Smooth muscle cell (in vitro differentiated cells): ENCODE results near the gene PPP1R17. TPM values are rescaled to one million over a fixed set of nuclear protein-coding genes. Genes with fewer than 3 reads are reported as not detected.

Experiments
- DNase-seq: peaks from one replicate; lab custom pipeline; 2025; ENCODE audit not compliant: unreplicated experiment; lab: John Stamatoyannopoulos, UW
- H2AFZ ChIP-seq: fragments of 200-600 bp; sonication (generic); 2 replicates; pipeline ENCODE4 v1.6.0; 2016; ENCODE audit warnings: antibody characterized with exemption, low read depth, mild to moderate bottlenecking
- H3F3A ChIP-seq: fragments of 200-600 bp; sonication (generic); 2 replicates; pipeline ENCODE4 v1.6.0; 2017; ENCODE audit warnings: antibody characterized with exemption, low read depth
- H3K27ac ChIP-seq: fragments of 200-600 bp; sonication (generic); 2 replicates; pipeline ENCODE4 v1.5.1; 2016; ENCODE audit warnings: low read depth, mild to moderate bottlenecking
- H3K27me3 ChIP-seq: fragments of 200-600 bp; sonication (generic); 2 replicates; pipeline ENCODE4 v1.6.1; 2016; ENCODE audit warnings: low read depth, mild to moderate bottlenecking
- H3K36me3 ChIP-seq: fragments of 200-600 bp; sonication (generic); 2 replicates; pipeline ENCODE4 v1.5.1; 2016; ENCODE audit warnings: low read depth
- H3K4me1 ChIP-seq: fragments of 200-600 bp; sonication (generic); 2 replicates; pipeline ENCODE4 v1.5.1; 2016; ENCODE audit warnings: low read depth
- H3K4me2 ChIP-seq: fragments of 200-600 bp; sonication (generic); 2 replicates; pipeline ENCODE4 v1.6.0; 2016; ENCODE audit warnings: mild to moderate bottlenecking
- H3K4me3 ChIP-seq: fragments of 200-600 bp; sonication (generic); 2 replicates; pipeline ENCODE4 v1.5.1; 2016; ENCODE audit warnings: mild to moderate bottlenecking
- H3K79me2 ChIP-seq: fragments of 200-600 bp; sonication (generic); 2 replicates; pipeline ENCODE4 v1.6.0; 2016; ENCODE audit warnings: low read depth, mild to moderate bottlenecking
- H3K9ac ChIP-seq: fragments of 200-600 bp; sonication (generic); 2 replicates; pipeline ENCODE4 v1.6.0; 2016; ENCODE audit warnings: low read depth
- H3K9me3 ChIP-seq: fragments of 200-600 bp; sonication (generic); replicated peaks from 2 replicates; pipeline ENCODE4 v1.5.1; 2016; ENCODE audit warnings: low read depth
- H4K20me1 ChIP-seq: fragments of 200-600 bp; sonication (generic); 2 replicates; pipeline ENCODE4 v1.6.0; 2016; ENCODE audit warnings: low read depth
- CTCF ChIP-seq: fragments of 200-600 bp; sonication (generic); IDR thresholded peaks from 2 replicates; pipeline ENCODE4 v1.5.1; 2017; ENCODE audit warnings: borderline replicate concordance, mild to moderate bottlenecking, antibody characterized with exemption; ENCODE audit not compliant: insufficient read depth, poor library complexity, severe bottlenecking
- WGBS: methylation state at CpG from one replicate; pipeline ENCODE4 v1.1.7; 2016; ENCODE audit warnings: low lambda C conversion rate; 5-methylcytosine and 5-hydroxymethylcytosine counted together
- polyA plus RNA-seq: library from polyadenylated mRNA; unstranded; fragments of >200 nt; fragmentation: Nextera tagmentation; extraction: Ambion mirVana; gene quantifications from 2 replicates; pipeline ENCODE4 v1.2.1, GENCODE V29; 2016
- total RNA-seq: library from RNA; depleted of rRNA; stranded (reverse); fragments of >200 nt; gene quantifications from 2 replicates; pipeline ENCODE4 v1.2.3, GENCODE V29; 2014

The PPP1R17 gene
- total and polyA plus RNA-seq, 2 experiments from 2014 or later, result not detected

DNA sequence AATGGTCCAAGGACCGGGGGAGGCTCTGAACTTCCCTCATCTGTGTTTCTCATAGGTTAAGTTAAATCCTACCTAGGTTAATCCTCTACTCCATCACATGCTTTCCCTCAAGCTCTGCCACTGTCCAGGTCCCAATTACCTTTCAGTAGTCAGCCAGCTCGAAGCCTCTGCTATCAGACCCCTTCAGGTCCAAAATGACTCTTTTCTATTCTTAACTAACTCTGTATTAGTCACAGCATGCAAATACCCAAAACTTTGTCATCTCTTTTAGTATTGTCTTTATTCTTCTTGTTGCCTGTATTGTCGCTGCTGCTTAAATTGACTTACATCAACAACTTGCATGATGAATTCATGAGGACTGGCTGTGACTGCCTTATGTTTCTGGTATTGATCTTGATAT is 15.3 kb downstream of the PPP1R17 start:
- H3K9ac ChIP-seq, result no peak overlapping the region
- H3F3A ChIP-seq, result no peaks in the 10 kb centered on the region
- no peak overlapping the region for H2AFZ ChIP-seq
- H3K4me1 ChIP-seq, result no peaks in the 10 kb centered on the region
- H3K36me3 ChIP-seq, result no peaks in the 10 kb centered on the region
- no peak overlapping the region for H3K4me2 ChIP-seq
- no peak for DNase-seq
- no peak overlapping the region for H3K4me3 ChIP-seq
- no peaks in the 10 kb centered on the region for H4K20me1 ChIP-seq
- WGBS, result 89% methylated on average over 3 of the region's 3 CpGs
- no peaks in the 10 kb centered on the region for H3K9me3 ChIP-seq
- no peaks in the 10 kb centered on the region for H3K79me2 ChIP-seq
- peaks cover 7% of the 10 kb centered on the region for H3K27me3 ChIP-seq
- no peak for TF ChIP-seq CTCF
- H3K27ac ChIP-seq, result no peak overlapping the region

DNA sequence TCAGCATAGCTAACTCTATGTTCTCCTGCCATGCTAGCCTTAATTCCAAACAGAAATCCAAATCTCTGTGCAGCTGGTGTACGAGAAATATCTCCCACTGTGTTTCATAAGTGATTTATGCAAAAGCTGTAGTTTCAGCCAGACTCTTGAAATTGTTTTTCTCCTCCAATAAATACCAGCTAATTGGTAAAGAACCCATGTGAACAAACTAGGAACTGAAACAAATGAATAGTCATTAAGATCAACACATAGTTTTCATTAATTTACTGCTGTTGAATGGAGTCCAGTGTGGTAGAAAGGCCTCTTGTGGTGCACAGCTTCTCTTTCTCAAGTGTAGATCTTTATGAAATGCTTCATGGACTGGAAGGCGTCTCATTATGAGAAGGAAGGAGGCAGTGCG is 18.4 kb downstream of the PPP1R17 start:
- H3F3A ChIP-seq, result no peaks in the 10 kb centered on the region

GRCh38 chr7:31707089-31707488 is 20.1 kb downstream of the PPP1R17 start:
- Histone ChIP-seq H3K27me3 (no peaks in the 10 kb centered on the region), H3K4me3 (no peak overlapping the region), H3K36me3 (no peaks in the 10 kb centered on the region), H2AFZ (no peak overlapping the region), H3F3A (no peaks in the 10 kb centered on the region), H3K9ac (no peak overlapping the region), H3K79me2 (no peaks in the 10 kb centered on the region), H3K27ac (no peak overlapping the region), H3K9me3 (no peaks in the 10 kb centered on the region), H3K4me2 (no peak overlapping the region), H4K20me1 (no peaks in the 10 kb centered on the region), H3K4me1 (no peaks in the 10 kb centered on the region)
- WGBS, result 72% methylated on average over 5 of the region's 5 CpGs
- TF ChIP-seq CTCF, result no peak
- DNase-seq, result no peak

More for the DNA sequence above, 18.4 kb downstream of the PPP1R17 start:
- no peaks in the 10 kb centered on the region for H3K9me3 ChIP-seq
- no peak for TF ChIP-seq CTCF
- H3K27ac ChIP-seq, result no peak overlapping the region
- H3K27me3 ChIP-seq, result no peaks in the 10 kb centered on the region
- 90% methylated on average over 3 of the region's 3 CpGs for WGBS
- no peak overlapping the region for H3K4me3 ChIP-seq
- no peak overlapping the region for H3K4me2 ChIP-seq
- no peaks in the 10 kb centered on the region for H3K36me3 ChIP-seq
- H2AFZ ChIP-seq, result no peak overlapping the region
- no peaks in the 10 kb centered on the region for H3K79me2 ChIP-seq
- H4K20me1 ChIP-seq, result no peaks in the 10 kb centered on the region
- no peaks in the 10 kb centered on the region for H3K4me1 ChIP-seq
- no peak for DNase-seq
- no peak overlapping the region for H3K9ac ChIP-seq

DNA sequence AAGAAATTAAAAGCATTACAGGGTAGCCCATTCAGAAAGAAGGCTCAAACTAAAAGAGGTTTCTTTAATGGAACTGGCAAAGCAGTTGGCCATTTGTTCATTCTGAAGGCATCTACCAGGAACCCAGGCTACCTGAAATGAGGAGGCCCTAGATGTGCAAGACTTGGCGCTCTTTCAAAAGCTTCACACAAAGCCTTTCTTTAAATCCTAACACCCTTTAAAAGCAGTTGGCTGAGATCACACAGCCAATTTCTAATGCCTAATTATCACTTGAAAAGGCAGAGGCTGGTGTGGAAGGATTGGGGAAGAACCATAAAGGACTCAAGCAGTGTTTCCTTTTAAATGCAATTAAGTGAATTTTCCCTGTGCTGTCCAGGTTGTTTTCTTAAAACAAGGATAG is 23.2 kb downstream of the PPP1R17 start:
- Histone ChIP-seq H3K27ac (no peak overlapping the region), H3K4me1 (no peaks in the 10 kb centered on the region), H3K36me3 (no peaks in the 10 kb centered on the region), H3K9me3 (no peaks in the 10 kb centered on the region), H3F3A (no peaks in the 10 kb centered on the region), H3K4me3 (no peak overlapping the region), H3K27me3 (no peaks in the 10 kb centered on the region), H2AFZ (no peak overlapping the region), H3K9ac (no peak overlapping the region), H4K20me1 (no peaks in the 10 kb centered on the region), H3K4me2 (no peak overlapping the region), H3K79me2 (no peaks in the 10 kb centered on the region)
- 35% methylated on average over 1 of the region's 1 CpG for WGBS
- TF ChIP-seq CTCF, result no peak
- DNase-seq, result no peak
